ENCODE measurements around the gene CHST15. TPM values are rescaled to one million over a fixed set of nuclear protein-coding genes. Genes with fewer than 3 reads are reported as not detected.

The CHST15 gene
- total and polyA plus RNA-seq, 2 of the 4 experiments (the other 2 are of a cell fraction) = 0.14 to 0.18 TPM

DNA sequence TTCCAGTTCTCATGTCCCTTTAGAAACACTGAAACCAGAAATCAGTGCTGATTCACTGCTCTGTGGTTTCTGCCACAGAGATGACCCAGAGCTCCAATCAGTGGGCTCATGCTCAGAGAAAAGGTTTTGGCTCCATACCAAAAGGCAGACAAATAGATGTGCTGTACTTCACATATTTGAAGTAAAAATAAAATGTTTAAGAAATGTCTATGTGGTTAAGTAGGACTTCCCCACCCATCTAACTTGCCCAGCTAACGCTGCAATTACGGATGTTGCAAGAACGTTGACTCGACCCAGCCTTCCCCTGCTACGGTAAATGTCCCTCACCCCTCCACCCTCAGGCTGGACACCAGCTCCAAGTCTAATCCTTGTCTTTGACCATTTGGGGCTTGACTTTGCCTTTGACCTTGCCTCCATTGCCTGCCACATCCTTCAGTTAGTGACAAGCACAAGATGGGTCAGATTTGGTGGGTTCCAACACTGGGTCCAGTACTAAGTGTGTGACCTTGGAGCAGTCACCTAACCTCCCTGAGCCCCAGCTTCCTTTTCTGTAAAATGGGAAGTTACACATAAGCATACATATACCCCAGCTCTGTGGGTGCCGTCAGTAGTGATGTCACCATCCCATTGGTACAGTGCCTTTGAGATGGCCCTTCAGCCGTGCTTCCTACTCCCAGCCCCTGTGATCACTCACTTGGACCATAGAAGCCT lies 95.8 kb downstream of the CHST15 start:
- no peaks in the 10 kb centered on the region for H4K20me1 ChIP-seq (ENCODE audit: insufficient read depth, low read length)
- no peak overlapping the region for H2BK20ac ChIP-seq (ENCODE audit: low read depth, low read length)
- peak overlapping the region; percentile 51; the same call in 1 of the 2 replicates for H4K91ac ChIP-seq (ENCODE audit: insufficient read depth, low read depth, low read length)
- no peak overlapping the region for H3K9ac ChIP-seq (ENCODE audit: low read depth, low read length)
- H3K79me1 ChIP-seq (ENCODE audit: low read depth in 1 of 2, low read length in 2 of 2) = no peaks in the 10 kb centered on the region
- ChIA-PET CTCF (interaction anchor here (0.7 to 2.1 kb wide), 2 partner anchors 391 to 406 kb away, joined by 3 to 14 read pairs; no protein-coding TSS in a partner anchor), POLR2A (ENCODE audit: unreplicated experiment) (no interaction called here)
- no peak overlapping the region for H3K14ac ChIP-seq (replicated peaks; ENCODE audit: low read depth, low read length)
- H3K4ac ChIP-seq (ENCODE audit: low read depth, low read length) = no peak overlapping the region
- peaks cover 3% of the 10 kb centered on the region; the same call in 1 of the 2 replicates for H3K4me1 ChIP-seq (ENCODE audit: control insufficient read depth, insufficient read depth, low read length)
- no peak overlapping the region for H3K4me3 ChIP-seq (ENCODE audit: insufficient read depth, low read depth, low read length)
- dilution Hi-C loops (cut with HindIII; ENCODE audit: low sequenced_read_pairs, unreplicated experiment) = loop anchor here (25.0 kb wide), 1 partner anchor 390 kb away; no protein-coding TSS in a partner anchor
- peak overlapping the region; percentile 65 for H2AFZ ChIP-seq (replicated peaks; ENCODE audit: low read length, poor library complexity)
- no peaks in the 10 kb centered on the region for H3K9me3 ChIP-seq (ENCODE audit: control insufficient read depth, insufficient read depth, low read length)
- H3K23ac ChIP-seq (ENCODE audit: low read depth, low read length) = no peak overlapping the region
- WGBS, 2 experiments (ENCODE audit: extremely low coverage in 2 of 2, insufficient read length in 1 of 2) = 90% methylated on average over 2 of the region's 7 CpGs; no CpG with 5 or more reads in 1 of the 2 experiments
- in situ Hi-C loops (cut with MboI; ENCODE audit: low sequenced_read_pairs) = no loop called here
- H3K27me3 ChIP-seq (ENCODE audit: control insufficient read depth, insufficient read depth, low read length) = peaks cover 2% of the 10 kb centered on the region; the same call in 1 of the 2 replicates
- no peak overlapping the region; the same call in 1 of the 2 replicates for H3K27ac ChIP-seq (ENCODE audit: insufficient read depth, low read length)
- peak; percentile 9; the same call in 1 of the 2 replicates for ATAC-seq (ENCODE audit: low read depth)
- intact Hi-C loops (cut with micrococcal nuclease) = no loop called here
- no peak overlapping the region; the same call in 1 of the 2 replicates for H2AK5ac ChIP-seq (ENCODE audit: low read depth, low read length)
- H2BK15ac ChIP-seq (ENCODE audit: low read depth, low read length) = no peak overlapping the region
- H3K9me1 ChIP-seq (ENCODE audit: insufficient read depth, low read length) = no peaks in the 10 kb centered on the region
- no peak overlapping the region for H2BK5ac ChIP-seq (ENCODE audit: low read depth, low read length, poor library complexity, severe bottlenecking)
- no peak overlapping the region for H2BK120ac ChIP-seq (ENCODE audit: low read depth, low read length)
- no peak overlapping the region for H4K8ac ChIP-seq (ENCODE audit: low read depth in 2 of 2, low read length in 2 of 2)
- H3K56ac ChIP-seq (ENCODE audit: extremely low read depth, insufficient read depth, low read length) = no peak overlapping the region
- H3K18ac ChIP-seq (ENCODE audit: low read depth, low read length) = no peak overlapping the region
- no TSS peak for BruUV-seq (replicated peaks)
- peak overlapping the region; percentile 29; the same call in 1 of the 2 replicates for H3K4me2 ChIP-seq (ENCODE audit: low read depth, low read length)
- DNase-seq = peak; percentile 87
- no peak for TF ChIP-seq MAFK (IDR thresholded peaks at IDR 0.05; ENCODE audit: low read depth, low read length)
- peak; percentile 58; the same call in 1 of the 2 replicates for TF ChIP-seq CEBPB (IDR thresholded peaks at IDR 0.05; ENCODE audit: low read depth, low read length)
- H4K5ac ChIP-seq (ENCODE audit: low read depth, low read length) = no peak overlapping the region
- no peaks in the 10 kb centered on the region for H3K36me3 ChIP-seq (ENCODE audit: control insufficient read depth, insufficient read depth, low read length)
- H2AK9ac ChIP-seq (replicated peaks; ENCODE audit: low read depth, low read length, poor library complexity) = peak overlapping the region; percentile 65

Data from IMR-90 (cell line).